Activated naive CD4-positive, alpha-beta T cell treated with anti-CD3 and anti-CD28 coated beads, Interleukin-2, amount 10 ng/mL, durations not matched to agents 7 days and 5 days (primary cell): ENCODE data around the gene TRMT10C.
"Not testable (repeated sequence)": the region's sequence is repeated elsewhere in the genome, so short reads cannot be mapped to it uniquely, and the experiment has no call there.

Experiments
- CTCF ChIA-PET: fragments of 350-600 bp; sonication (Branson Sonifier 250); formaldehyde crosslinking; loops from one replicate; lab custom pipeline; 2021; ENCODE audit warnings: antibody characterized with exemption; lab: Charles Lee
- DNase-seq: peaks from one replicate; pipeline ENCODE4 v3.0.0-alpha.2; 2020
- H3K27ac Mint-ChIP-seq: one replicate; pipeline ENCODE4 v1.8.0; 2021; ENCODE audit warnings: mild to moderate bottlenecking, moderate library complexity, mixed read lengths
- H3K27me3 Mint-ChIP-seq: one replicate; pipeline ENCODE4 v1.8.0; 2021; ENCODE audit warnings: mild to moderate bottlenecking, mixed read lengths
- H3K36me3 Mint-ChIP-seq: one replicate; pipeline ENCODE4 v1.8.0; 2021; ENCODE audit warnings: mixed read lengths
- H3K4me1 Mint-ChIP-seq: one replicate; pipeline ENCODE4 v1.8.0; 2021; ENCODE audit warnings: mixed read lengths
- H3K4me3 Mint-ChIP-seq: one replicate; pipeline ENCODE4 v1.8.0; 2021; ENCODE audit warnings: mild to moderate bottlenecking, moderate library complexity, mixed read lengths
- H3K9me3 Mint-ChIP-seq: one replicate; pipeline ENCODE4 v1.8.0; 2021; ENCODE audit warnings: mixed read lengths

The TRMT10C gene

GRCh38 chr3:101571028-101571895, 9.6 kb downstream of the TRMT10C start:
- CTCF ChIA-PET: interaction anchor here (0.9 kb wide), 1 partner anchor 52 kb away, joined by 4 read pairs; no protein-coding TSS in a partner anchor
- H3K4me3 Mint-ChIP-seq: peak overlapping the region; percentile 1
- H3K27ac Mint-ChIP-seq: peak overlapping the region; percentile 62
- peaks cover 69% of the 10 kb centered on the region for H3K4me1 Mint-ChIP-seq
- no peaks in the 10 kb centered on the region for H3K27me3 Mint-ChIP-seq
- peak; percentile 33 for DNase-seq
- H3K36me3 Mint-ChIP-seq: peaks cover 23% of the 10 kb centered on the region
- no peaks in the 10 kb centered on the region for H3K9me3 Mint-ChIP-seq

DNA sequence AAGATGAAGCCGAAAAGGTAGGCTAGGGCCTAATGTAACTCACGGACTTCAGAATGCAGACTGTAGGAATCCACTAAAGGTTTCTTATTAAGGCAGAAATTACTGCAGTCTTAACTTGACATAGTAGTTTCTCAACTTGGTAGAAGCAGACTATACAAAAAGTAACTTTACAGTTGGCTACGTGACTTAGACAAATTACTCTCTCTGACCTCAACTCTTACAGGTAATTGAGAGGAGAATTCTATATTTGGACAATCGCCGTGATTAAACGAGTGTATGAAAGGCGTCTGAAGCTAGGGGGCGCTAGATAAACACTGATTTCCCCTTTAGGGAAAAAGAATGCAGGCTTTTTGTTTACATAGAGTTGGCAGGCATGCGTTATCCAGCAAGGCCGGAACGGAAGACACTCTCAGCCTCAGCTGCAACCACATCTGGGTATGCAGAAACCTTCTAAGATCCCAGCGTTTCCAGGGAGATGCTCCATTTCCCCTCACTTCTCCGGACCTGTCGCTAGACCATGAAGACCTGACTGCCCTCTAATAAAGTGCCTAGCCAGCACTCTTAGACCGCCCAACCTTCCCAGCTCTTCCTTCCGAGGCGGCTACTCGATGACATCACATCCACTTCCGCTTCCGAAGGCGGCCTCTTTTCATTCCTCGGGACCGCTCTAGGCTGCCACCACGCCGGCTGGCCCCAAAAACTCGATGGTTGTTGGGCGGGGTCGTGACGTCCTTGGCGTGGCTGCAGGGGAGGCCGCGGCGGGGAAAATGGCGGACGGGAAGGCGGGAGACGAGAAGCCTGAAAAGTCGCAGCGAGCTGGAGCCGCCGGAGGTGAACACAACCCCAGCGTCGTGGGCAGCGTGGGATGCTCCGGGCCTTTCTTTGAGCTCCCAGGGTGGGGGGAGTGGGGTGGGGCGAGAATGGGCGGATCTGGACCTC, 12.1 kb downstream of the TRMT10C start, which contains the start of gene PCNP:
TSS of gene PCNP (plus strand) at position 732 of the 939 bp plus-strand sequence. CDS start at position 768, 36 bp downstream.
- no peaks in the 10 kb centered on the region for H3K9me3 Mint-ChIP-seq
- peaks cover 25% of the 10 kb centered on the region for H3K36me3 Mint-ChIP-seq
- peak; percentile 100 for DNase-seq
- CTCF ChIA-PET: interaction anchor here (0.7 to 1.6 kb wide), 14 partner anchors 9 to 256 kb away, joined by 3 to 10 read pairs (median 4); partner anchors contain the start of genes SENP7, TRMT10C and ZBTB11
- H3K27ac Mint-ChIP-seq: peak within 1 kb of the TSS; percentile 99
- peaks cover 73% of the 10 kb centered on the region for H3K4me1 Mint-ChIP-seq
- peak within 1 kb of the TSS; percentile 99 for H3K4me3 Mint-ChIP-seq
- no peaks in the 10 kb centered on the region for H3K27me3 Mint-ChIP-seq

GRCh38 chr3:101574388-101575112, 12.9 kb downstream of the TRMT10C start:
- peaks cover 28% of the 10 kb centered on the region for H3K36me3 Mint-ChIP-seq
- DNase-seq: peak; percentile 69
- no peaks in the 10 kb centered on the region for H3K9me3 Mint-ChIP-seq
- H3K27ac Mint-ChIP-seq: peak overlapping the region; percentile 99
- H3K27me3 Mint-ChIP-seq: no peaks in the 10 kb centered on the region
- peak overlapping the region; percentile 99 for H3K4me3 Mint-ChIP-seq
- CTCF ChIA-PET: interaction anchor here (0.9 to 1.4 kb wide), 6 partner anchors 10 to 102 kb away, joined by 4 to 10 read pairs (median 5); partner anchors contain the start of genes SENP7 and ZBTB11
- H3K4me1 Mint-ChIP-seq: peaks cover 72% of the 10 kb centered on the region

GRCh38 chr3:101577286-101577685, 15.6 kb downstream of the TRMT10C start:
- CTCF ChIA-PET: no interaction called here
- H3K4me1 Mint-ChIP-seq: peaks cover 56% of the 10 kb centered on the region

GRCh38 chr3:101588616-101589015, 26.9 kb downstream of the TRMT10C start:
- Mint-ChIP-seq H3K4me1 (peaks cover 2% of the 10 kb centered on the region), H3K9me3 (no peaks in the 10 kb centered on the region), H3K27me3 (no peaks in the 10 kb centered on the region), H3K4me3 (no peak overlapping the region), H3K27ac (no peak overlapping the region), H3K36me3 (peaks cover 43% of the 10 kb centered on the region)
- DNase-seq: no peak
- CTCF ChIA-PET: no interaction called here

More at GRCh38 chr3:101577286-101577685, 15.6 kb downstream of the TRMT10C start:
- Mint-ChIP-seq H3K36me3 (peaks cover 41% of the 10 kb centered on the region), H3K27ac (no peak overlapping the region), H3K27me3 (no peaks in the 10 kb centered on the region), H3K4me3 (no peak overlapping the region), H3K9me3 (no peaks in the 10 kb centered on the region)
- no peak for DNase-seq

GRCh38 chr3:101591071-101591470, 29.4 kb downstream of the TRMT10C start:
- Mint-ChIP-seq H3K4me1 (no peaks in the 10 kb centered on the region), H3K36me3 (peaks cover 39% of the 10 kb centered on the region)
- CTCF ChIA-PET: no interaction called here

DNA sequence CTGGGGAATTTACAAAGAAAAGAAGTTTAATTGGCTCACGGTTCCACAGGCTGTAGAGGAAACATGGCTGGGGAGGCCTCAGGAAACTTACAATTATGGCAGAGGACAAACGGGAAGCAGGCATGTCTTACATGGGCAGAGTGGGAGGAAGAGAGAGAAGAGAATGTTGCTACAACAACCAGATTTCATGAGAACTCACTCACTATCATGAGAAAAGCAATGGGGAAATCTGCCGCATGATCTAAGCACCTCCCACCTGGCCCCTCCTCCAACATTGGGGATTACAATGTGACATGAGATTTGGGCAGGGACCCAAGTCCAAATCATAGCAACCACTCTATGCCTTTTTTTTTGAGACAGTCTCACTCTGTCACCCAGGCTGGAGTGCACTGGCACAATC, 41.1 kb downstream of the TRMT10C start:
- H3K36me3 Mint-ChIP-seq: peaks cover 19% of the 10 kb centered on the region

More at GRCh38 chr3:101591071-101591470, 29.4 kb downstream of the TRMT10C start:
- H3K9me3 Mint-ChIP-seq: no peaks in the 10 kb centered on the region
- no peak for DNase-seq
- H3K27ac Mint-ChIP-seq: peak overlapping the region; percentile 24
- no peaks in the 10 kb centered on the region for H3K27me3 Mint-ChIP-seq
- H3K4me3 Mint-ChIP-seq: no peak overlapping the region

GRCh38 chr3:101603184-101603583, 41.5 kb downstream of the TRMT10C start:
- Mint-ChIP-seq H3K27me3 (no peaks in the 10 kb centered on the region), H3K27ac (no peak overlapping the region), H3K4me1 (no peaks in the 10 kb centered on the region), H3K9me3 (no peaks in the 10 kb centered on the region), H3K36me3 (peaks cover 19% of the 10 kb centered on the region), H3K4me3 (no peak overlapping the region)
- DNase-seq: no peak
- CTCF ChIA-PET: no interaction called here

More for the DNA sequence above, 41.1 kb downstream of the TRMT10C start:
- Mint-ChIP-seq H3K27ac (peak overlapping the region; percentile 7), H3K27me3 (no peaks in the 10 kb centered on the region), H3K4me1 (no peaks in the 10 kb centered on the region), H3K4me3 (no peak overlapping the region), H3K9me3 (no peaks in the 10 kb centered on the region)
- DNase-seq: no peak
- CTCF ChIA-PET: no interaction called here

DNA sequence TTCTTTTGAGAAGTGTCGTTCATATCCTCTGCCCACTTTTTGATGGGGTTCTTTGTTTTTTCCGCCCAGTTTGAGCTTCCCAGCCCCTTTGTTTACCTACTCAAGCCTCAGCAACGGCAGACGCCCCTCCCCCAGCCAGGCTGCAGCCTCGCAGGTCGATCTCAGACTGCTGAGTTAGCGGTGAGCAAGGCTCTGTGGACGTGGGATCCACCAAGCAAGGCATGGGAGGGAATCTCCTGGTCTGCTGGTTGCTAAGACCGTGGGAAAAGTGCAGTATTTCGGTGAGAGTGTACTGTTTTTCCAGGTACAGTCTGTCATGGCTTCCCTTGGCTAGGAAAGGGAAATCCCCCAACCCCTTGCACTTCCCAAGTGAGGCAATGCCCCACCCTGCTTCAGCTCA, 43.7 kb downstream of the TRMT10C start:
- H3K27ac Mint-ChIP-seq, H3K4me1 Mint-ChIP-seq, H3K4me3 Mint-ChIP-seq, H3K27me3 Mint-ChIP-seq, H3K9me3 Mint-ChIP-seq, CTCF ChIA-PET, DNase-seq: not testable (repeated sequence)
- peaks cover 15% of the 10 kb centered on the region for H3K36me3 Mint-ChIP-seq

DNA sequence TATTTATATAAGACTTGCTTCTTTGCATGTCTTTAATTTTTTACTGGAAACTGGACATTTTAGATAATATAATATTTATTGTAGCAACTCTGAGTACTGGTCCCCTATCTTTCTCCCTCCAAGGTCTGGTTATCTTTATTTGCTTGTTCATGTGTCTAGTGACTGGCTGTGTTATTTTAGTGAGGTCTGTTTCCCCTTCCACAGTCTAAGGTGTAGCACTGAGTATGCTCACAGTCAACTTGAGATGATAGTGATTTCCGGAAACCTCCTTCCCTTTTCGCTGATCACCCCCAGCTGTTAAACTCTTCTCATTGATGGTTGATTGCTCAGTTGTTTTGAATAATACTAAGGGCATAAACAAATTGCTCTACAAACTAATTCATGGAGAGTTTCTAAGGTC, 49.4 kb downstream of the TRMT10C start:
- H3K27me3 Mint-ChIP-seq: no peaks in the 10 kb centered on the region
- no peaks in the 10 kb centered on the region for H3K36me3 Mint-ChIP-seq
- H3K4me3 Mint-ChIP-seq: no peak overlapping the region
- CTCF ChIA-PET: no interaction called here
- H3K4me1 Mint-ChIP-seq: no peaks in the 10 kb centered on the region
- H3K9me3 Mint-ChIP-seq: no peaks in the 10 kb centered on the region
- no peak for DNase-seq
- H3K27ac Mint-ChIP-seq: no peak overlapping the region

DNA sequence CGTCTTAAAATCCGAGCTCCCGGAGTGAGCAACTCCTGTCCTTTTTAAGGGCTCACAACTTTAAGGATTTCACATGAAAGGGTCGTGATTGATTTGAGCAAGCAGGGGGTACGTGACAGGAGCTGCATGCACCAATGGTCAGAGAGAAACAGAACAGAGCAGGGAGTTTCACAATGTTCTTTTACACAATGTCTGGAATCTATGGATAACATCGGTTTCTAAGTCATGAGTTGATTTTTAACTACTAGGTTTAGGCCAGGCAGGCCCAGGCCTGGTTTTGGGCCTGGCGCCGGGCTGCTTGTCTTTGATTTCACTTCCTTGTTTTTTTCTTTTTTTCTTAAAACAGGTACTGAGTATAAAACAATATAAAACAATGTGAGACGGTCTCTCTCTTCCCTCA, 51.3 kb downstream of the TRMT10C start:
- H3K4me1 Mint-ChIP-seq, H3K36me3 Mint-ChIP-seq, H3K27ac Mint-ChIP-seq, H3K4me3 Mint-ChIP-seq, DNase-seq, H3K27me3 Mint-ChIP-seq, CTCF ChIA-PET, H3K9me3 Mint-ChIP-seq: not testable (repeated sequence)

GRCh38 chr3:101615525-101615924, 53.9 kb downstream of the TRMT10C start:
- Mint-ChIP-seq H3K27me3 (no peaks in the 10 kb centered on the region), H3K4me3 (no peak overlapping the region), H3K9me3 (peaks cover 2% of the 10 kb centered on the region), H3K4me1 (no peaks in the 10 kb centered on the region), H3K36me3 (no peaks in the 10 kb centered on the region), H3K27ac (no peak overlapping the region)
- no peak for DNase-seq
- CTCF ChIA-PET: interaction anchor here (1.0 kb wide), 1 partner anchor 9 kb away, joined by 5 read pairs; no protein-coding TSS in a partner anchor
